ENCODE measurements around the gene NOP9. TPM values are rescaled to one million over a fixed set of nuclear protein-coding genes. Genes with fewer than 3 reads are reported as not detected.

Gene NOP9, protein sequence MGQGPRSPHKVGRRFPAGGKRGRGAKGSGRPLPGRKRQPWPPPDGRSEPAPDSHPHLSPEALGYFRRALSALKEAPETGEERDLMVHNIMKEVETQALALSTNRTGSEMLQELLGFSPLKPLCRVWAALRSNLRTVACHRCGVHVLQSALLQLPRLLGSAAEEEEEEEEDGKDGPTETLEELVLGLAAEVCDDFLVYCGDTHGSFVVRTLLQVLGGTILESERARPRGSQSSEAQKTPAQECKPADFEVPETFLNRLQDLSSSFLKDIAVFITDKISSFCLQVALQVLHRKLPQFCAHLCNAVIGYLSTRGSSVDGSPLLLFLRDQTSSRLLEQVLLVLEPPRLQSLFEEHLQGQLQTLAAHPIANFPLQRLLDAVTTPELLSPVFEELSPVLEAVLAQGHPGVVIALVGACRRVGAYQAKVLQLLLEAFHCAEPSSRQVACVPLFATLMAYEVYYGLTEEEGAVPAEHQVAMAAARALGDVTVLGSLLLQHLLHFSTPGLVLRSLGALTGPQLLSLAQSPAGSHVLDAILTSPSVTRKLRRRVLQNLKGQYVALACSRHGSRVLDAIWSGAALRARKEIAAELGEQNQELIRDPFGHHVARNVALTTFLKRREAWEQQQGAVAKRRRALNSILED
- total RNA-seq: 19.6 and 23.9 TPM in 2 replicates

DNA sequence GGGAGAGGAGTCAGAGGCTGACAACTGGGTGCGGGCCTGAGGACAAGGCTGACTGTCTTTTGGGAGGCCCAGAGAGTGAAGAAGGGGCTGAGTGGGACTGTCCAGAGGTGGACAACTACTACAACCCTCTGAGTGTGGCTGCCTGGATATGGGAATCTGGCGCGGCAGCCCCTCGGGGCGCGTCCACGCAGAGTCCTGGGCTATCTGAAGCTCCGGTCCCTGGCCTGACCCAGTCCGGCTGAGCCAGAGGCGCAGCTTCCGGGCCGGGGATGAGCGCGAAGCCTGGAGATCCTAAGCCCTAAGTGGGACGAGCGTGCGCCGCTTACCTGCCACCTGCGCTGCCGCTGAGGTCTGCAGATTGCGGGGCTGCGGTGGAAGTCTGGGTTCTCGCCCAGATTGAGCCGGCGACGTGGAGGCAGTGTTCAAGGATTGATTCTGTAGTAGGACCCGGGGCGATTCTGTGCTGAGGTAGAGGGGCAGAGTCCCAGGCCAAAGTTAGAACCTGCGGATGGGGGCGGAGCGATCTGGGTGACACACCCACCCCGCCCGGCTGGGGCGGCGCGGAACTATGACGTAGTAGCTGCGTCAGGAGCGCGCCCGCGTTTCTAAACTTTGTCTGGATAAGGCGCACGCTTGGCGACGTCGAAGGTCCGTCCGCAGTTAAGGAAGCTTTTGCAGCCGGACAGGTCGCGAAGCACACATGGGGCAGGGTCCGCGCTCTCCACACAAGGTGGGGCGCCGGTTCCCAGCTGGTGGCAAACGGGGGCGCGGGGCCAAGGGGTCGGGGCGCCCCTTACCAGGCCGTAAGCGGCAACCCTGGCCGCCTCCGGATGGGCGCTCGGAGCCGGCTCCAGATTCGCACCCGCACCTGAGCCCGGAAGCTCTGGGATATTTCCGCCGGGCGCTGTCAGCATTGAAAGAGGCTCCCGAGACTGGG lies at the start of gene NOP9, which contains the start of gene DHRS1:
NOP9 (plus strand) TSS at position 596 of the 937 bp plus-strand sequence; CDS start at position 701, 105 bp downstream.
DHRS1 (minus strand) TSS at position 526 of the 937 bp plus-strand sequence. CDS start 674 bp downstream, outside the sequence.

DNA sequence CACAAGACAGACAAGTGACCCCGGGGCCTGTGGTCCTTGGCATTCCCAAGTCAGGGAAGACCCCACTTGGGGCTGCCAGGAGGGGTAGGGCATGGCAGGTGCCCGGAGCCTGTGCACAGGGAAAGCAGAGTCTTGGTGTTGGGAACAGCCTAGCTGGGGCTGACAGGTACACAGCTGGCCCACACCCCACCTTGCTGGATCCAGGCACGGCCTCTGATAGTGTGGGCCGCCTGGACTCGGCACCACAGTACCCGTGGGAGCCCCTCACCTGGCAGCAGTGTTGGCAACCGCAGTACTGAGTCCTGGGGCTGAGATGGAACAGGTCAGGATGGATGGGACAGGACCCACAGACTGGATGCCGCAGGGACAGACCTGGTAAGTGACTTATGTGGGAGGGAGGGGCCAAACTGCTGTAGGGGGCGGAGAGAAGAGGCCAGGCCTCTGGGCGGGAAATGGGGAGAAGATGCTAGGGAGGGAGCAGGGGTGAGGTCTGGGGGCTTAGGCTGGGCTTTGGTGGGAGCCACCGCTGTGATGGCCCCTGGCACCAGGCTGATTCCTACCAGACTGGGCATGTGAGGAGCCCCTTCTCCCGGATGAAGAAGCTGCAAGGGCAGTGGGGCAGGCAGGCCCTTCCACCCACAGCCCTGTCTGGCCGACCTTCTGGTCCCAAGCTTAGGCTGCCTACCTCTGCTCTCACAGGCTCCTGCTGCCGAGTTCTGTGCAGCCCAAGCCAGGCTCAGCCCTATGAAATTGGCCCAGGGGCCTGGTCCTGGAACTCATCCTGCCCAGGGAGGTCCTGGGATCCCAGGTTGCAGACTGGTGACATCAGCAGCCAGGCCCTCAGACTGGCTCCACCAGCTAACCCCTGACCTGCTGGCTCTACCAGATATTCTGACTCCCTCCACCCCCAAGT lies 36.6 kb upstream of the NOP9 start, which contains the start of gene TGM1:
TGM1 (minus strand) TSS at position 357 of the 913 bp plus-strand sequence. CDS start 825 bp downstream, outside the sequence.

DNA sequence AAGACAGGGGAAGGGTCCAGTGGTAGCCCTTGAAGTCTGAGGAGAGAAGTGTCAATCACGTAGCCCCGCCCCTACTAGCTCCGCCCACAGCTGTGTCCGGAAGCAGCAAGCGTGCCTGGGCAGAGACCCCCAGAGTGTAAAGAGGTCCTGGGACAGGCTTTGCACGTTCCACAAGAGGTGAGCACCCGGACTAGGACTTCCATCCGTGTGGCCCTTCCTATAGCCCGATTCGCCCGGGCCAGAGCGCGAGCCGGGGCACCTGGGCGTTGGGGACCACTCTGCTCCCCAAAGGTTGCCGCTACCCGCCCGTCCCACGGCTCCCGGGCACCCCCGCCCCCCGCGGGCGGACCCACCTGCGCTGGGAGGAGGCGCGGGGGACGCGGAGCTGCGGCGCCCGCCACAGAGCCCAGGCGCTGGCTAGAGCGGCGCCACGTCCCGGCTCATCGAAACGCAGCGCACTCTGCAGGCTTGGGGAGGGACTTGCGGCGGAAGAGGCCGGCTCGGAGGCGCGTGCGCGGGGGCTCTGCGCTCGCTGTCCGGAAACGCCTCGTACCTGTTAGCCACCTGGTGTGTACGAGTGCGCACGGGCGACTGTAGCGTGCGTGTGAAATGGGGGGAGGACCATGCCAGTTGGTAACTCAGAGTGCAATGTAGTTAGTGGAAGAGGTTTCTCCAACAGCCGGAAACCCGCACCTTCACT lies 28.4 kb upstream of the NOP9 start, which contains the start of gene RABGGTA:
RABGGTA (minus strand) TSS at position 464 of the 700 bp plus-strand sequence. CDS start 482 bp downstream, outside the sequence.

DNA sequence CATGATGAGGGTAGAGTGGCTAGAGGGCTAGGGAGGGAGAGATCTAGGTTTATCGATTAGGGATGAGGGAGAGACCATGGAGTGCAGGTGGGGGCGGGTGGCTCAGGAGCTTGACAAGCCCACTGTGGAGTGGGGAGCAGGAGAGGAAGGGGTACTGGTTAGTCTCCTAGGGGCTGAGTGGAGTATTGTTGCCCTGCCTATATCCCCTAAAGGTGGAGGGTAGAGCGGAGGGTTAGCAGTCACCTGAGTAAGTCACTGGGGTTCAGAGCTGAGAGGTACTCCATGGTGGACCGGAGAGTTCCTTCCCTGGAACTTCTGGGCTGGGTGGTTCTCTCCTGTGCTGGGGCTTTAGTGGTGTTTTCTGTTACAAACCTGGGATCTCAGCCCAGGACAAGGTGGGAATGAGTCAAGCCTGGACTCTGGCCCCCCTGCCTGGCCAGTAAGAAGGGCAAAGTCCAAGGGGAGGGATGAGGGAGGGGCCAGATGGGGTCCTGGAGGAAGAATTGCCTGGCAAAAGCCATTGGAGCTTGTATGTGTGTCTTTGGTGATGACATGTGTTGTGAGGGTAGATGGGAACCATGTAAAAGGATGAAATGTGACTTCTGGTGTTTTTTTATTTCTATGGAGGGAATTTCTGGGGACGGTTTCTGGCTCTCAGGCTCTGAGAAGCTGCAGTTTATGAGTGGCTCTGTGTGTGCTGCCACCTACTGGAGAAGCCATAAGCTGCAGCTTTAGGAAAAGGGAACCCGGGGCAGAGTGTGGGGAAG lies 8.1 kb downstream of the NOP9 start, which contains the start of gene CIDEB:
CIDEB (minus strand) TSS at position 403 of the 767 bp plus-strand sequence; CDS start at position 284, 119 bp downstream.

DNA sequence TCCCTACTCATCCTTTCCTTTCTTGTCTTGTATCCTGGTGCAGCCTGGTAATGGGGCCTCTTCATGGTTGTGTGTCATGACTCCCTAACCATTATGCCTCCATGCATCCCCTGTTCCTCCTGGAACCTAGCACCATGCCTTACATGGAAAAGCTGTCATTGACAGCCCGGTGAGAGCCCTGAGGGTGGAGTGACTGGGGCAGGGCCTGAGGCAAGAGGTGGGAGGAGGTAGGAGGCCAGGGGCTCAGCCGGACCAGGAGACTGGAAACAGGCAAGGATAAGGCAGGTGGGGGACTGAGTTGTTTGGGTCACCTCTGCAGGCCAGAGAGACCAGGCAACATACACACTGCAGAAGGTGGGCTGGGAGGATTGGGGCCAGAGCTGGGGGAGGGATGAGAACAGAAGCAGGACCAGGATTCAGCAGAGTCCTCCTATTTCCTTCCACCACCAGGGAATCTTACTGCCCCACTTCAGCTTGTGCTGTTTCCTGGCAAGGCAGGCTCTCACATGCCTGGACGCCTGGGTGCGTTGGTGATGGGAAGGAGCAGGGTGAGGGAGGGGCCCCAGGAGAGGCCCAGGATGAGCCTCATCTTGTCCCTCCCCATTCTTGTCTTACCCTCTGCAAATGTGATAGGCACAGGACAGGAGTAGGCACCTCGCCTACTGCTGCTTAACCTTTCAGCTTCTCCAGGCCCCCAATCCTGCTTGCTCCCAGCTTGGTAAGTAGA lies 10.1 kb downstream of the NOP9 start, which contains the start of gene LTB4R2:
LTB4R2 (plus strand) TSS at position 603 of the 727 bp plus-strand sequence. CDS start 525 bp downstream, outside the sequence.

DNA sequence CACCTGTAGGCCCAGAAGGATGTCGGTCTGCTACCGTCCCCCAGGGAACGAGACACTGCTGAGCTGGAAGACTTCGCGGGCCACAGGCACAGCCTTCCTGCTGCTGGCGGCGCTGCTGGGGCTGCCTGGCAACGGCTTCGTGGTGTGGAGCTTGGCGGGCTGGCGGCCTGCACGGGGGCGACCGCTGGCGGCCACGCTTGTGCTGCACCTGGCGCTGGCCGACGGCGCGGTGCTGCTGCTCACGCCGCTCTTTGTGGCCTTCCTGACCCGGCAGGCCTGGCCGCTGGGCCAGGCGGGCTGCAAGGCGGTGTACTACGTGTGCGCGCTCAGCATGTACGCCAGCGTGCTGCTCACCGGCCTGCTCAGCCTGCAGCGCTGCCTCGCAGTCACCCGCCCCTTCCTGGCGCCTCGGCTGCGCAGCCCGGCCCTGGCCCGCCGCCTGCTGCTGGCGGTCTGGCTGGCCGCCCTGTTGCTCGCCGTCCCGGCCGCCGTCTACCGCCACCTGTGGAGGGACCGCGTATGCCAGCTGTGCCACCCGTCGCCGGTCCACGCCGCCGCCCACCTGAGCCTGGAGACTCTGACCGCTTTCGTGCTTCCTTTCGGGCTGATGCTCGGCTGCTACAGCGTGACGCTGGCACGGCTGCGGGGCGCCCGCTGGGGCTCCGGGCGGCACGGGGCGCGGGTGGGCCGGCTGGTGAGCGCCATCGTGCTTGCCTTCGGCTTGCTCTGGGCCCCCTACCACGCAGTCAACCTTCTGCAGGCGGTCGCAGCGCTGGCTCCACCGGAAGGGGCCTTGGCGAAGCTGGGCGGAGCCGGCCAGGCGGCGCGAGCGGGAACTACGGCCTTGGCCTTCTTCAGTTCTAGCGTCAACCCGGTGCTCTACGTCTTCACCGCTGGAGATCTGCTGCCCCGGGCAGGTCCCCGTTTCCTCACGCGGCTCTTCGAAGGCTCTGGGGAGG lies 11.3 kb downstream of the NOP9 start, which contains the start of gene LTB4R:
LTB4R (plus strand) TSS at position 857 of the 959 bp plus-strand sequence. CDS start 4,150 bp downstream, outside the sequence.

DNA sequence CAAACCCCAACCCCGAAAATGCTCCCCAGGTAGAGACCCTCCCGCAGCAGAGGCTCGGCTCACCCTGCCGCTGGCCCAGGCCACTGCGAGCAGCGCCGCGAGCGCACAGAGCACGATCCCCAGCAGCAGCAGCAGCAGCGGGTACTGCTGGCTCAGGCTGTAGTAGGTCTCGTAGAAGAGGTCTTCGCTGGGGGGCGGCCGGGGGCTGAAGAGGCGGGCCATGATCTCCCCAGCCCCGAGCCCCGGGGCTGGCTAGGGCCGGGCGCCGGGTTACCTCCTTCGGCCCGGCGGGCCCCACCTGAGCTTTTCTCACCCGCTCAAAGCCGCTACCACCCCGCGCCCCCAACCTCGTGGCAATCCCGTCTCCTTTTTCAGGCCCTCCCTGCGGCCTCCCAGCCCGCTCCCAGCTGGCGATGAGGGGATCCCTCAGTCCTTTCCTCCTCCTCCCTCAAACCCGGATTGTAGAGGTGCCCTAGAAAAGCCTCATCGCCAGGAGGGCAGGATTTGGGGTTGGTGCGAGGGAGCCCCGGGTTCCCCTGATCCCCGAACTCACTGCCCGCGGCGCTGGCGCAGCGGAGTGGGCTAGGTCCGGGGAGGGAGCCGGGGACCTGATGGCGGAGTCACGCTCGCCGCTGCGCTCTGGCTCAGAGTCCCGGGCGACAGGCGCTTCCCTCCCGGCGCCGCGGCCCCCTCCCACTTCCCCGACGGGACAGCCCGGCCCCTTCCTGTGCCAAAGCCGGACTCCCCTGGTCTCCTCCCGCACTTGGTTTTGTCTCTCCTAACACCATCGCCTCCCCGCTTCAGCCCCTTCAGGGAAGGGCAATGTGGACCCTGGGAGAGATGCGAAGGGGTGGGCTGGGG lies 35.0 kb downstream of the NOP9 start, which contains the start of gene ADCY4:
ADCY4 (minus strand) TSS at position 641 of the 861 bp plus-strand sequence; CDS start at position 222, 419 bp downstream.

DNA sequence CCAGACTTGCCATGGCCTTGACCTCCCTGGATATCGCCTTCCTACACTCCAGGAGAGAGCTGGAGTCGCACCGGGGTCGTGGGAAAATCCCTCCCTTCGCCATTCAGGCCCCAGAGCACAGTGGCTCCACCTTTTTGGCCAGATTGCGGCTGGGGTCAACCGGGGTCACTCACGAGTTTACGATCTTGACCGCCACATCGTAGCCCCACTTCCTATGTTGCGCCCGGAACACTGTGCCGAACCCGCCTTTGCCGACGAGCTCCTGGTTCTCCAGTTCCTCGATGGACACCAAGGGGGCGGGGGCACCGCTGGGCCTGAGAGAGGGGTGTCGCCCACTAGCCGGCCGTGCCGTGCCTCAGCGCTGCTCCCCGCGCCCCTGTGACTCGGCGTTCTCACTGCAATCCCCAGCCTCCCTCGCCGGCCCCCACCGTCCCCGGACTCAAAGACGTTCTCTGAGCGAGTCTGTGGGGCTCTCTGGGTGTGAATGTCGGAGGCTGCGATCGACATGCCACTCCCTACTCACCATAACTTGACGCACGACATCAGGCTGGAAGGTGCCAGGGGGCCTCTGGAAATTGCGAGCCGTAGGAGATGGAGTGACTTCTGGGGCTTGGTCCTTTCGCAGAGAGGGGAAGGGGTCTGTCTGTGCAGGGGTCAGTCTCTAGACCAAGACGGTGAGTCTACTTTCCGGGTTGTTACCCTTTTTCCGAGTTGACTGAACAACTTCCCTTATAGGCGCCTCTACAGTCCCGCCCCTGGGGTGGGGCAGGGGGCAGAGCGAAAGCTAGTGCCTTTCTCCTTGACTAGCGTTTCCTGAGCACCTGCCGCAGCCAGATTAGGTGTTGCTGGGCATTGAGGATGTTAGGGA lies 39.9 kb downstream of the NOP9 start, which contains the start of gene RIPK3:
RIPK3 (minus strand) TSS at position 708 of the 868 bp plus-strand sequence; CDS start at position 543, 165 bp downstream.

Other genes starting within 250 kb of the NOP9 start
- 0.05 TPM in 1 of 2 replicates, not detected in the other for gene CARMIL3, start 247.8 kb upstream of the NOP9 start, total RNA-seq
- gene CPNE6, start 228.3 kb upstream of the NOP9 start, total RNA-seq: not detected in 2 replicates
- gene PCK2, start 205.5 kb upstream of the NOP9 start, total RNA-seq: 26.7 TPM in 2 replicates
- 48.4 and 54.9 TPM in 2 replicates for gene DCAF11, start 185.1 kb upstream of the NOP9 start, total RNA-seq
- 0.30 and 0.69 TPM in 2 replicates for gene NRL, start 184.9 kb upstream of the NOP9 start, total RNA-seq
- gene FITM1, start 169.2 kb upstream of the NOP9 start, total RNA-seq: not detected in 2 replicates
- gene PSME1, start 163.7 kb upstream of the NOP9 start, total RNA-seq: 81.2 and 85.5 TPM in 2 replicates
- 10.4 and 16.6 TPM in 2 replicates for gene EMC9, start 158.3 kb upstream of the NOP9 start, total RNA-seq
- gene PSME2, start 153.2 kb upstream of the NOP9 start, total RNA-seq: 63.5 and 65.1 TPM in 2 replicates
- gene RNF31, start 152.4 kb upstream of the NOP9 start, total RNA-seq: 28.5 and 44.6 TPM in 2 replicates
- 30.5 and 42.5 TPM in 2 replicates for gene IRF9, start 138.6 kb upstream of the NOP9 start, total RNA-seq
- gene REC8, start 127.8 kb upstream of the NOP9 start, total RNA-seq: 1.2 and 1.7 TPM in 2 replicates
- 36.2 and 52.9 TPM in 2 replicates for gene IPO4, start 111.0 kb upstream of the NOP9 start, total RNA-seq
- 90.6 and 92.9 TPM in 2 replicates for gene TM9SF1, start 104.4 kb upstream of the NOP9 start, total RNA-seq
- gene TSSK4, start 94.2 kb upstream of the NOP9 start, total RNA-seq: 0.14 and 0.30 TPM in 2 replicates
- gene CHMP4A, start 86.4 kb upstream of the NOP9 start, total RNA-seq: 26.1 and 33.1 TPM in 2 replicates
- 7.9 and 20.5 TPM in 2 replicates for gene MDP1, start 83.8 kb upstream of the NOP9 start, total RNA-seq
- gene NEDD8, start 67.5 kb upstream of the NOP9 start, total RNA-seq: 158 and 162 TPM in 2 replicates
- gene GMPR2, start 66.9 kb upstream of the NOP9 start, total RNA-seq: 66.8 and 89.7 TPM in 2 replicates
- gene TINF2, start 57.2 kb upstream of the NOP9 start, total RNA-seq: 45.1 and 49.5 TPM in 2 replicates
- 0.74 and 2.1 TPM in 2 replicates for gene TGM1, start 36.7 kb upstream of the NOP9 start, total RNA-seq
- 29.7 and 35.2 TPM in 2 replicates for gene RABGGTA, start 28.3 kb upstream of the NOP9 start, total RNA-seq
- 14.9 and 23.2 TPM in 2 replicates for gene DHRS1, start 70 bp upstream of the NOP9 start, total RNA-seq
- 0.59 and 0.69 TPM in 2 replicates for gene CIDEB, start 8.1 kb downstream of the NOP9 start, total RNA-seq
- 2.1 and 3.5 TPM in 2 replicates for gene LTB4R2, start 10.3 kb downstream of the NOP9 start, total RNA-seq
- 0.59 and 0.78 TPM in 2 replicates for gene LTB4R, start 11.7 kb downstream of the NOP9 start, total RNA-seq
- gene ADCY4, start 35.2 kb downstream of the NOP9 start, total RNA-seq: 0.59 and 0.97 TPM in 2 replicates
- not detected in 2 replicates for gene RIPK3, start 40.1 kb downstream of the NOP9 start, total RNA-seq
- 29.7 and 36.8 TPM in 2 replicates for gene NFATC4, start 68.3 kb downstream of the NOP9 start, total RNA-seq
- 1.2 and 3.0 TPM in 2 replicates for gene NYNRIN, start 99.2 kb downstream of the NOP9 start, total RNA-seq
- 1.7 and 2.7 TPM in 2 replicates for gene CBLN3, start 129.8 kb downstream of the NOP9 start, total RNA-seq
- gene KHNYN, start 130.1 kb downstream of the NOP9 start, total RNA-seq: 47.7 and 49.6 TPM in 2 replicates
- gene SDR39U1, start 142.9 kb downstream of the NOP9 start, total RNA-seq: 8.2 and 13.1 TPM in 2 replicates
- gene CMA1, start 208.4 kb downstream of the NOP9 start, total RNA-seq: not detected in 2 replicates